Epithelial cell of esophagus (primary cell): ENCODE measurements around the gene SLC35E3.

Experiments
- DNase-seq: peaks from one replicate; pipeline ENCODE4 v3.0.0; 2010; ENCODE audit warnings: low read depth
- H3K4me3 ChIP-seq: 2 replicates; pipeline ENCODE4 v1.5.1; 2011; ENCODE audit warnings: mild to moderate bottlenecking, low read length, control low read depth
- TF ChIP-seq, protein P1 (sequence below): IDR thresholded peaks from 2 replicates; pipeline ENCODE4 v1.5.1; 2011; ENCODE audit warnings: low read depth, mild to moderate bottlenecking, low read length, control low read depth, inconsistent platforms; ENCODE audit not compliant: insufficient read depth; ENCODE audit errors: missing control alignments

SLC35E3 gene

DNA sequence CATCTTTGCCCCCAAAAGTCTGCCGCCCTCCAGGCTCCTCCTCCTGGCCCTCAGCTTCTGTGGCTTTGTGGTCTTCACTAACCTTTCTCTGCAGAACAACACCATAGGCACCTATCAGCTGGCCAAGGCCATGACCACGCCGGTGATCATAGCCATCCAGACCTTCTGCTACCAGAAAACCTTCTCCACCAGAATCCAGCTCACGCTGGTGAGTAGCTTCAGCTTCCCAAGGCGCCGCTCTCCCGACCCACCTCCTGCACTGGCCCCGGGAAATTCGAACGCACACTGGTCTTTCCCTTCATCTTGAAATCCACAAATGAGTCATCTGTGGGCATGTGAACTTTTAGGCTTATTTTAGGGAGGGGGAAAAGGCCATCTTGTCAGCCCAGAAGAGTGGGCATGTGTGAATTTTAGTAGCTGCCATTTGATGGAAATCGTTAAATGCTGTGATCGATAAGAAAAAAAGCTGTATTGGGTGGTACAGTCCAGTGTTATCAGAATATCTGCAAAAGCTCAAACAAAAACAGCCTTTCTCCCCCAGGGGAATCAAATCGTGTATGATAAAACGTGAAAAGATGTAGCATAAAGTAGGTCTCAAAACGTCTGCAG lies 700 bp downstream of the SLC35E3 start:
- DNase-seq = peak; percentile 77
- H3K4me3 ChIP-seq = peak overlapping the region; percentile 86
- TF ChIP-seq, protein P1, sequence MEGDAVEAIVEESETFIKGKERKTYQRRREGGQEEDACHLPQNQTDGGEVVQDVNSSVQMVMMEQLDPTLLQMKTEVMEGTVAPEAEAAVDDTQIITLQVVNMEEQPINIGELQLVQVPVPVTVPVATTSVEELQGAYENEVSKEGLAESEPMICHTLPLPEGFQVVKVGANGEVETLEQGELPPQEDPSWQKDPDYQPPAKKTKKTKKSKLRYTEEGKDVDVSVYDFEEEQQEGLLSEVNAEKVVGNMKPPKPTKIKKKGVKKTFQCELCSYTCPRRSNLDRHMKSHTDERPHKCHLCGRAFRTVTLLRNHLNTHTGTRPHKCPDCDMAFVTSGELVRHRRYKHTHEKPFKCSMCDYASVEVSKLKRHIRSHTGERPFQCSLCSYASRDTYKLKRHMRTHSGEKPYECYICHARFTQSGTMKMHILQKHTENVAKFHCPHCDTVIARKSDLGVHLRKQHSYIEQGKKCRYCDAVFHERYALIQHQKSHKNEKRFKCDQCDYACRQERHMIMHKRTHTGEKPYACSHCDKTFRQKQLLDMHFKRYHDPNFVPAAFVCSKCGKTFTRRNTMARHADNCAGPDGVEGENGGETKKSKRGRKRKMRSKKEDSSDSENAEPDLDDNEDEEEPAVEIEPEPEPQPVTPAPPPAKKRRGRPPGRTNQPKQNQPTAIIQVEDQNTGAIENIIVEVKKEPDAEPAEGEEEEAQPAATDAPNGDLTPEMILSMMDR = no peak

DNA sequence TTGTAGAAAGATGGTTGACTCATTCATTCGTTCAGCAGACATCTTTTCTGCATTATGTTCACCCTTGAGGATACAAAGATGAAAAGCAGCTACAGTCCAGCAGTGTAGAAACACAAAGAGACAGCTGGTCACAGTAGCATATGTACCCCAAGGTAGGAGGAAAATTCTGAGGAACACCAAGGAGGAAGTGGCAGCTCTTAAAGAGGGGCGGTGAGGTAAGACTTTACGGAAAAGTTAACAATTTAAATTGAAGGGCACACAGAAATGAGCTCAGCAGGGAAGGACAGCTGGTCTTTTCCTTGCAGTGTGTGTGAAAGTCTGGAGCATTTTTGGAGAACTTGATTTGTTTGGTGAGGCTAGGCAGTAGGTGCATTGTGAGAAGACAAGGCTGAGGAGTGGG lies 3.5 kb downstream of the SLC35E3 start:
- TF ChIP-seq, protein P1 = no peak
- H3K4me3 ChIP-seq = no peak overlapping the region
- DNase-seq = no peak

GRCh38 chr12:68749861-68750260 lies 3.9 kb downstream of the SLC35E3 start:
- no peak overlapping the region for H3K4me3 ChIP-seq
- DNase-seq = no peak
- TF ChIP-seq, protein P1 = no peak

- TF ChIP-seq, protein P1 = no peak
- no peak for DNase-seq
- H3K4me3 ChIP-seq = no peak overlapping the region
Measured at GRCh38 chr12:68750506-68750905, 4.5 kb downstream of the SLC35E3 start.

DNA sequence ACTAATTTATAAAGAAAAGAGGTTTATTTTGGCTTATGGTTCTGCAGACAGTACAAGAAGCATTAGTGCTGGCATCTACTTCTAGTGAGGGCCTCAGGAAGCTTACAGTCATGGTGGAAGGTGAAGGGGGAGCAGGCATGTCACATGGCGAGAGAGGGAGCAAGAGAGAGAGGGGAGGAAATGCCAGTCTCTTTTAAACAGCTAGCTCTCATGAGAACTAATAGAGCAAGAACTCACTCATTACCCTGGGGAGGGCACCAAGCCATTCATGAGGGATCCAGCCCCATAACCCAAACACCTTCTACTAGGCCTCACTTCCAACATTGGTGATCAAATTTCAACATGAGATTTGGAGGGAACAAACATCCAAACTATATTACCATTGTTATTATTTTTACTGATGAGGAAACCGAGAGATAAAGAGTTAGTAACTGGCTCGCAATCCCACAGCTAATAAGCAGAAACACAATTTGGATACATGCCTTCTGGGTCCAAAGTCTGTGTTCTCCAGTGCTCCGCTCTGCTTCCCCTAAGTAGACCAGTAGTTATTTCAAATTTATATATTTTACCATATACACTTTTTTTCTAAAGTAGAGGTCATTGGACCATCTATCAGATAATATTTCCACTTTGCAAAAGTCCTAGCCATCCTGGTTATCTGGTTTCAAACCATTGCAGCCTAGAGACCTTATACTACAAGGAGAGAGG lies 9.7 kb downstream of the SLC35E3 start:
- no peak for DNase-seq
- no peak overlapping the region for H3K4me3 ChIP-seq
- TF ChIP-seq, protein P1 = no peak

- TF ChIP-seq, protein P1 = no peak
- DNase-seq = no peak
- H3K4me3 ChIP-seq = no peak overlapping the region
Measured at GRCh38 chr12:68759852-68760251, 13.9 kb downstream of the SLC35E3 start.
